ENCODE data around the gene ZNF516. TPM values are rescaled to one million over a fixed set of nuclear protein-coding genes. Genes with fewer than 3 reads are reported as not detected.

The ZNF516 gene
- total and polyA plus RNA-seq, 7 donors, result 2.4 to 20.6 (median 9.6) TPM

DNA sequence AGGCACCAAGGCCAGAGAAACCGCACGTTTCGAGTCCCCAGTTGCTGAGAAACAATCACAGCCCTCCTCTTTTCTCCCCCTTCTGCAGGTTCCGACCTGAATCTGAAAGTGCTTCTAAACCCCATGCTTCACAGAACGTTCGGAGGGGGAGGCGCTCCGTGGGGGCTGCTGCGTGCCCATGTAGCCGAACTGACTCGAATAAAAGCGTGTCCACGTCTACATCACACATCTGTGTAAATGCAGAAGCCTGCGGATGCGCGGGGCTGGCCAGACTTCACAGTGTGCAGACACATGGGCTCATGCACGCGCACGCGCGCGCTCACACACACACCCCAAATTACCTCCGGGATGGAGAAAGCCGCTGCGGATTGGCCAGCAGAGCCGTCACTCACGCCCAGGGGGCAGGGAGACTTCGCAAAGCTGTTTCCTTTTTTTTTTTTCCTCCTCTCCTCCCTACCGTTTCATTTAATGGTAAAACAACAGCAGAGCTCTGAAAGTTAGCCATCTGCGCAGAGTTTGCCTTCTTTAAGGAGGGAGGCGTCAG is 2.3 kb downstream of the ZNF516 start:
- 0 to 1% (median 0%) methylated on average over 31 of the region's 31 CpGs for WGBS, 3 donors
- H3K4me3 ChIP-seq, result peak overlapping the region; percentile 92
- H3K27ac ChIP-seq, result peak overlapping the region; percentile 91
- H3K27me3 ChIP-seq (ENCODE audit: insufficient read depth in 3 of 3, low read length in 2 of 3), result no peaks in the 10 kb centered on the region
- DNase-seq (peak; percentile 100), ATAC-seq (peak; percentile 86 to 90 (median 88))
- intact Hi-C loops (cut with DNase I), result loop anchor here (2.0 to 10.0 kb wide), 4 partner anchors 35 to 122 kb away; no protein-coding TSS in a partner anchor
- no peaks in the 10 kb centered on the region for H3K36me3 ChIP-seq (ENCODE audit: insufficient read depth in 1 of 2, low read depth in 1 of 2)
- H3K9me3 ChIP-seq, result no peaks in the 10 kb centered on the region
- H3K4me1 ChIP-seq, result peaks cover 21% of the 10 kb centered on the region
- TF ChIP-seq CTCF (IDR thresholded peaks at IDR 0.05), result no peak

DNA sequence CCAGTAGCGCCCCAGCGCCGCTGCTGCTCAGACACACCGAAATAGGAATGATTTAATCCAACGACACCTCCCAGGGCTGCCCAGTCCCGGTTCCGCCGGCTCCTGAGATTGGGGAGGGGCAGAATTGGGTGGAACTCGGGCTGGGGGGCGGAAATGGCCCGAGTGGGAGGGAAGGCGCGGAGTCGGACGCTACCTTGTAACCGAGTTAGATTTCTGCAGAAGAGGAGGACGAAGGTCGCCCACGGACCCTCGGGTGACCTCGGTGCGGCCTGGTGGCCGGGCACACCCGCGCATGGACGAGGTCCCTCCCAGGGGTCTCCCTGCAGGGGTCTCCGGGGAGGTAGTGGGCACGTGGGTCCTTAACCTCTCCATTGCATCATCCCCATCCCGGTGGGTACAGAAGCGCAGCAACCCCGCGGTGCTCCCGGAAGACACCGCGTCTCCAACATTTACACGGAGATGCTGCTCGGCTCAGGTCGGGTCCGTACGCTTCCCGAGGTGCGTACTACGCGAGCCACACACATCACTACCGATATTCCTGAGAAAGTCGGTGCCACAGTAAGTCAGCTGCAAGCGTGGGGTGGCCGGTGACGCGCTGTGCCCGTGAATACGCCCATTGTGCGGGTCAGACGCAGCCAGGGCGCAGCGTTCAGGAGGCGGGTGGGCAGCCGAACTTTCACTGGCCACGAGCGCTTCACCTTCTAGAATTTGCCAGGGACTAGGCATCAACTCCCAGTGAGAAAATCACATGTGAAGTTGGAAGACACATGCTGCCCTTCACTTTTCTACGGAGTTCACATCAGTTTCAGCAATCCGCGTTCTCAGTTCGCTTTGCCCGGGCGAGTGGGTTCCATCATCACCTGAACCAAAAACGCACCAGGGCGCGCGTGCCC is 3.0 kb downstream of the ZNF516 start:
- peak; percentile 52 to 75 for DNase-seq
- 0 to 1% (median 0%) methylated on average over 66 to 70 of the region's 70 CpGs for WGBS, 3 donors
- TF ChIP-seq CTCF (IDR thresholded peaks at IDR 0.05), result no peak

DNA sequence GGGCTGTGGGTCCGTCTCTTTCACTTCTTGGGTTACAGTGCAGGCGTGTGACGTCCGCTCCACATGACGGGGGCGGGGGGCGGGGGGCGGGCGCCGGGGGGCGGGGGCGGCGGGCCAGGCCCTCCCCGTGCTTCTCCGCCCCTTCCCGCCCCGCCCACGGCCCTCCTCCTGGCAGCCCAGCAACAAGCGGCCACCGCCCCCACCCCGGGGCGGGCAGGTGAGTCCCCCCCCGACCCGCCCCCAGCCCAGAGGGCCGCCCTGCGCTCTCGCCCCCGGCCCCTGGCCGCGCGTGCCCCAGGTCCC is 3.6 kb downstream of the ZNF516 start:
- peak in 1 of 4 donors; percentile 9 for ATAC-seq
- intact Hi-C loops (cut with DNase I), result loop anchor here (2.0 to 10.0 kb wide), 5 partner anchors 15 to 123 kb away; no protein-coding TSS in a partner anchor
- Histone ChIP-seq H3K4me1 (peaks cover 34% of the 10 kb centered on the region), H3K9me3 (no peaks in the 10 kb centered on the region), H3K27me3 (ENCODE audit: insufficient read depth in 3 of 3, low read length in 2 of 3) (no peaks in the 10 kb centered on the region), H3K36me3 (ENCODE audit: insufficient read depth in 1 of 2, low read depth in 1 of 2) (no peaks in the 10 kb centered on the region), H3K4me3 (peak overlapping the region; percentile 92), H3K27ac (peak overlapping the region; percentile 91)
- peak; percentile 74 to 84 for DNase-seq
- no peak for TF ChIP-seq CTCF (IDR thresholded peaks at IDR 0.05)
- 0 to 3% (median 1%) methylated on average over 3 to 29 of the region's 31 CpGs for WGBS, 3 donors

More for the DNA sequence above, 3.0 kb downstream of the ZNF516 start:
- Histone ChIP-seq H3K4me3 (peak overlapping the region; percentile 92), H3K27ac (peak overlapping the region; percentile 91), H3K36me3 (ENCODE audit: insufficient read depth in 1 of 2, low read depth in 1 of 2) (no peaks in the 10 kb centered on the region), H3K27me3 (ENCODE audit: insufficient read depth in 3 of 3, low read length in 2 of 3) (no peaks in the 10 kb centered on the region), H3K9me3 (no peaks in the 10 kb centered on the region), H3K4me1 (peaks cover 28% of the 10 kb centered on the region)
- ATAC-seq, result peak; percentile 34 to 61 (median 48)
- intact Hi-C loops (cut with DNase I), result loop anchor here (2.0 to 10.0 kb wide), 6 partner anchors 15 to 123 kb away; no protein-coding TSS in a partner anchor

DNA sequence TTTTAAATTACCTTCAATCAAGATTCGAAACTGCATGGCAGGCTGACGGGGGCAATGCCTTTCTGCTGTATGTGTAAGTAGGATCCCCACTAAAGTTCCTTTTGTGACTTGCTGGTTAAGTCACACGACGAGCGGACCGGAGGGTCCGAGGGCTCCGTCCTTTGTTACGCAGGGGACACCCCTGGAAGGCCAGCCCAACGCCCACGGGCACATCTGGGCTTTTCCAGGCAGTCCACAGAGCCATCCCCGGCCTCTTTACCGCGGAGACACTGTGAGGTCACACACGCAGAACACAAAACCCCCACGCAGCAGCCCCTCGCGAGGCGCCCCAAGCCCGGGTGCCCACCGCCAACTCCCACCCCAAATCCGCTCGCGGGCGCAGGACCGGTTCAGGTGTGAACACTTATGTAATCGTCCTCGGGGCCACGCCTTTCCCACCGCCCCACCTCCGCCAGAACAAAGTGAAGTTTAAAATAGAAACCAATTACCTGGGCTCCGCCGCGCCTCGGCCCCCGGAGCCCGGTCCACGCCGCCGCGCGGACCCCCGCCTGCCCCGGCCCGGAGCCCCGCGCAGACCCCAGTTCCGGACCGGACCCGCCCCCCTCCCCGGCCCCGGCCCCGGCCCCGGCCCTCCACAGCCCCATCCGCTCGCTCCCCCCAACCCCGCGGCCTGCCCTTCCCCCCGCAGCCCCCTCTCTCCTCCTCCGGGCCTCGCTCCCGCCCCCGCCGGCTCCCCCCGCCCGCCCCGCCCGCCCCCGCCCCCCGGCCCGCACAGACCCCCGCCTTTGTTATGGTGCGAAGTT is 4.2 kb downstream of the ZNF516 start:
- 0 to 1% (median 1%) methylated on average over 23 to 68 of the region's 73 CpGs for WGBS, 3 donors
- intact Hi-C loops (cut with DNase I), result loop anchor here (2.0 to 10.0 kb wide), 5 partner anchors 14 to 124 kb away; no protein-coding TSS in a partner anchor
- peak; percentile 22 to 63 for DNase-seq

More for the DNA sequence above, 4.2 kb downstream of the ZNF516 start:
- no peaks in the 10 kb centered on the region for H3K27me3 ChIP-seq (ENCODE audit: insufficient read depth in 3 of 3, low read length in 2 of 3)
- no peaks in the 10 kb centered on the region for H3K9me3 ChIP-seq
- peak in 1 of 4 donors; percentile 7 for ATAC-seq
- no peaks in the 10 kb centered on the region for H3K36me3 ChIP-seq (ENCODE audit: insufficient read depth in 1 of 2, low read depth in 1 of 2)
- TF ChIP-seq CTCF (IDR thresholded peaks at IDR 0.05), result no peak
- peaks cover 39% of the 10 kb centered on the region for H3K4me1 ChIP-seq
- H3K27ac ChIP-seq, result peak overlapping the region; percentile 90
- H3K4me3 ChIP-seq, result peak overlapping the region; percentile 92

Measured in psoas muscle (tissue), 8 donors.